ENCODE data around the gene MAP7D2. TPM values are rescaled to one million over a fixed set of nuclear protein-coding genes. Genes with fewer than 3 reads are reported as not detected.

MAP7D2 gene
- total RNA-seq, 1 experiment from 2014 or later, result 1.9 TPM

DNA sequence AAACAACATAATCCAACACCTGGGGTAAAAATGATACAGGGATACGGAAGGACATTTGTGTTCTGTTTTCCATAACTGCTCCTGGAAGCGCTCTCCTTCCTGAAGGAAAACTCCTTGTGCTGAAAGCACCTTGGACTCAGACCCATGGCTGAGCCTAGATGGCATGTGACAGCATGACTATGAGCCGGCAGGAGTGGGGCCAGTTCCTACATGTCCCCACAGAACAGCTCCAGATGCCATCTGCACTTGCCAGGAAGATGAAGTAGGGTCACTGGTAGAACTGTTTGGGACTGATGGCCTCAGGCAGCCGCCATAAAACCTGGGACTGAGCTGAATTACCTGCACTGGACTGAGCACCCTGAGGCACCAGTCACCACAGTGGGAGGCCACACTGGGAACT is 69.8 kb downstream of the MAP7D2 start:
- no peak overlapping the region for H3K27ac ChIP-seq (ENCODE audit: insufficient read length, low read depth, low read length)
- no peak overlapping the region for H4K5ac ChIP-seq (ENCODE audit: insufficient read length, low read depth, low read length)
- whole genome bisulfite sequencing (ENCODE audit: extremely low coverage, insufficient read length, low lambda C conversion rate), result no CpG with 5 or more reads among the region's 4 CpGs
- H4K20me1 ChIP-seq (ENCODE audit: control insufficient read depth, insufficient read depth, insufficient read length), result no peaks in the 10 kb centered on the region
- H3K9me3 Mint-ChIP-seq, result peaks cover 68 to 71% of the 10 kb centered on the region in 2 experiments
- no peak overlapping the region for H2BK15ac ChIP-seq (ENCODE audit: low read depth, low read length)
- no peak overlapping the region for H3K4me2 ChIP-seq (ENCODE audit: insufficient read depth, insufficient read length, low read length)
- H3K27ac Mint-ChIP-seq, result no peak overlapping the region
- H2AFZ ChIP-seq (ENCODE audit: low read length), result no peak overlapping the region
- no peak overlapping the region for H2AK5ac ChIP-seq (ENCODE audit: insufficient read length, low read length)
- no peak overlapping the region for H4K91ac ChIP-seq (ENCODE audit: insufficient read length, low read depth, low read length)
- H3K4ac ChIP-seq (ENCODE audit: low read depth, low read length), result no peak overlapping the region
- no peak overlapping the region for H3K4me3 Mint-ChIP-seq
- H3K9ac ChIP-seq (ENCODE audit: extremely low read depth, insufficient read length, low read length), result no peak overlapping the region
- H3K18ac ChIP-seq (ENCODE audit: insufficient read length, low read depth, low read length), result no peak overlapping the region
- DNase-seq, result no peak
- H3K27me3 Mint-ChIP-seq (ENCODE audit: low read depth), result no peaks in the 10 kb centered on the region
- TF ChIP-seq, protein P1, sequence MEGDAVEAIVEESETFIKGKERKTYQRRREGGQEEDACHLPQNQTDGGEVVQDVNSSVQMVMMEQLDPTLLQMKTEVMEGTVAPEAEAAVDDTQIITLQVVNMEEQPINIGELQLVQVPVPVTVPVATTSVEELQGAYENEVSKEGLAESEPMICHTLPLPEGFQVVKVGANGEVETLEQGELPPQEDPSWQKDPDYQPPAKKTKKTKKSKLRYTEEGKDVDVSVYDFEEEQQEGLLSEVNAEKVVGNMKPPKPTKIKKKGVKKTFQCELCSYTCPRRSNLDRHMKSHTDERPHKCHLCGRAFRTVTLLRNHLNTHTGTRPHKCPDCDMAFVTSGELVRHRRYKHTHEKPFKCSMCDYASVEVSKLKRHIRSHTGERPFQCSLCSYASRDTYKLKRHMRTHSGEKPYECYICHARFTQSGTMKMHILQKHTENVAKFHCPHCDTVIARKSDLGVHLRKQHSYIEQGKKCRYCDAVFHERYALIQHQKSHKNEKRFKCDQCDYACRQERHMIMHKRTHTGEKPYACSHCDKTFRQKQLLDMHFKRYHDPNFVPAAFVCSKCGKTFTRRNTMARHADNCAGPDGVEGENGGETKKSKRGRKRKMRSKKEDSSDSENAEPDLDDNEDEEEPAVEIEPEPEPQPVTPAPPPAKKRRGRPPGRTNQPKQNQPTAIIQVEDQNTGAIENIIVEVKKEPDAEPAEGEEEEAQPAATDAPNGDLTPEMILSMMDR (conservative IDR thresholded peaks at IDR 0.05), result no peak
- no peak overlapping the region for H2BK120ac ChIP-seq (ENCODE audit: low read depth, low read length, poor library complexity, severe bottlenecking)
- no peak overlapping the region for H2BK12ac ChIP-seq (ENCODE audit: insufficient read length, low read depth, low read length)
- peaks cover 0 to 3% (median 2%) of the 10 kb centered on the region in 3 experiments; a peak in 5 of 7 replicates for H3K36me3 Mint-ChIP-seq (ENCODE audit: insufficient read depth in 1 of 3, low read depth in 3 of 3)
- no peaks in the 10 kb centered on the region for H3K4me1 ChIP-seq (ENCODE audit: insufficient read depth, low read length)
- no peak overlapping the region for H2BK5ac ChIP-seq (ENCODE audit: insufficient read length, low read length)
- H2BK20ac ChIP-seq (ENCODE audit: low read depth, low read length, poor library complexity, severe bottlenecking), result no peak overlapping the region
- no peaks in the 10 kb centered on the region for H3K79me2 ChIP-seq (ENCODE audit: insufficient read depth, low read length)
- H4K8ac ChIP-seq (replicated peaks; ENCODE audit: insufficient read length, low read depth, low read length), result no peak overlapping the region
- no peak overlapping the region for H3T11ph ChIP-seq (ENCODE audit: low read length)
- no peaks in the 10 kb centered on the region for H3K27me3 ChIP-seq (ENCODE audit: insufficient read depth, low read length)
- no peaks in the 10 kb centered on the region for H3K79me1 ChIP-seq (ENCODE audit: insufficient read depth, low read depth, low read length, poor library complexity, severe bottlenecking)
- H3K23me2 ChIP-seq (ENCODE audit: insufficient read length, low read depth, low read length, poor library complexity, severe bottlenecking), result no peaks in the 10 kb centered on the region
- peaks cover 46% of the 10 kb centered on the region for H3K9me3 ChIP-seq (ENCODE audit: control insufficient read depth, low read depth, low read length)
- H3K56ac ChIP-seq (ENCODE audit: insufficient read length, low read depth, low read length), result no peak overlapping the region
- no peak overlapping the region for H3K14ac ChIP-seq (ENCODE audit: insufficient read depth, low read length)
- no peaks in the 10 kb centered on the region for H3K4me1 Mint-ChIP-seq
- no peak overlapping the region for H3K23ac ChIP-seq (ENCODE audit: insufficient read length, low read depth, low read length)
